ENCODE data around the gene UNG.
"Not testable (repeated sequence)": the region's sequence is repeated elsewhere in the genome, so short reads cannot be mapped to it uniquely, and the experiment has no call there.

Gene UNG

DNA sequence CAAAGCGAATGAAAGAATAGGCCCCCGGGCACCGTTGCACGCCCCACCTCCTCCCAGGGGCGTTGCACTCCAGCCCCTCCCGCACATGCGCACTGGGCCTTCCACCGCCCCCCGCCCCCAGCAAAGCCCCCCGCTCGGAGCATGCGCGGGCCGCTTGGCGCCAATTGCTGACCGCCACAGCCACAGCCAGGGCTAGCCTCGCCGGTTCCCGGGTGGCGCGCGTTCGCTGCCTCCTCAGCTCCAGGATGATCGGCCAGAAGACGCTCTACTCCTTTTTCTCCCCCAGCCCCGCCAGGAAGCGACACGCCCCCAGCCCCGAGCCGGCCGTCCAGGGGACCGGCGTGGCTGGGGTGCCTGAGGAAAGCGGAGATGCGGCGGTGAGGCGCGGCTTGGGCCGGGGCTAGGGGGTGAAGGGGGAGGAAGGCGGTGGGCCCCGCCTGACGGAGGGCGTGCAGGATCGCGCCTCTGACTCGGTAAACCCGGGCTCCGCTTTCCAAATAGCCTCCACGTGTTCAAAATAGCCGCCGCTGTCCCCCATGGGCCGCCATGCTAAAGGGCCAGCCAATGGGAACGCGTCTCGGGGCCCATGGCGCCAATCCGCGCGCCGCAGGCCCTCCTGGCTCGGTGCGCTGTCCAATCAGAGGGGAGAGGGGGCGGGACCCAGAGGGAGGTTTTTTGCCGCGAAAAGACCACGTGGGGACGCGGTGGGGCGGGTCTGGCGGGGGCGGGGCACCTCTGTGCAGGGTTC lies at the start of gene UNG:
Gene UNG (plus strand): TSS at position 163 of the 748 bp plus-strand sequence. CDS start 83 bp downstream, at position 246.
- DNase-seq = peak; percentile 84

DNA sequence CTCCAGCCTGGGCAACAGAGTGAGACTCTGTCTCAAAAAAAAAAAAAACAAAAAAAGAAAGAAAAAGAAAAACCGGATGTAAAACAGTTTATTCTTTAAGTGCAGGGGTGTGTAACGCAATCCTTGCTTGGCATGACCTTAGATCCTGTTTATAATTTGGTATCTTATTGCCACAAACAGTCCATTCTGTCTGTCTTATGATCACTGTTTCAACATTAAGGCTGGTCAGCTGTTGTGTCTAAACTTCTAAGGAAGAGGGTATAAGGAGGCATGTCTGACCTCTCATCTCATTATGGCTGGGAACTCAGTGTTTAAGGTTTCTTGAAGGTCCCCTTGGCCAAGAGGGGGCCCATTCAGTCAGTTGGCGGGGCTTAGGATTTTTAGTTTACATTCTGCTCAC lies 48.7 kb upstream of the UNG start:
- DNase-seq = not testable (repeated sequence)

DNA sequence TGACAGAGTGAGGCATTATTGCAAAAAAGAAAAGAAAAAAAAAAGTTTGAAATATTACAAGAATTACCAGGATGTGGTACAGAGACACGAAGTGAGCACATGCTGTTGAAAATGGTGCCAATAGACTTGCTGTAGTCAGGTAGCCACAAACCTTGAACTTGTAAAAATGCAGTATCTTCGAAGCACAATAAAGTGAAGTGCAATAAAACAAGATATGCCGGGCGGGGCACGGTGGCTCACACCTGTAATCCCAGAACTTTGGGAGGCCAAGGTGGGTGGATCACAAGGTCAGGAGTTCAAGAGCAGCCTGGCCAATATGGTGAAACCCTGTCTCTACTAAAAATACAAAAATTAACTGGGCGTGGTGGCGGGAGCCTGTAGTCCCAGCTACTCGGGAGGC lies 47.6 kb upstream of the UNG start:
- DNase-seq = not testable (repeated sequence)

GRCh38 chr12:109052097-109052413 lies 45.3 kb upstream of the UNG start:
- no peak for DNase-seq

- DNase-seq = peak; percentile 71
These were observed 44.7 kb upstream of the UNG start, which contains the start of gene USP30 for GRCh38 chr12:109052414-109053323. Gene USP30 (plus strand): TSS chr12:109052576. CDS start chr12:109052679, 103 bp downstream.

GRCh38 chr12:109053382-109054123 lies 43.8 kb upstream of the UNG start:
- no peak for DNase-seq

- DNase-seq = not testable (repeated sequence)
These were observed 43.3 kb upstream of the UNG start for GRCh38 chr12:109054124-109054513.

DNA sequence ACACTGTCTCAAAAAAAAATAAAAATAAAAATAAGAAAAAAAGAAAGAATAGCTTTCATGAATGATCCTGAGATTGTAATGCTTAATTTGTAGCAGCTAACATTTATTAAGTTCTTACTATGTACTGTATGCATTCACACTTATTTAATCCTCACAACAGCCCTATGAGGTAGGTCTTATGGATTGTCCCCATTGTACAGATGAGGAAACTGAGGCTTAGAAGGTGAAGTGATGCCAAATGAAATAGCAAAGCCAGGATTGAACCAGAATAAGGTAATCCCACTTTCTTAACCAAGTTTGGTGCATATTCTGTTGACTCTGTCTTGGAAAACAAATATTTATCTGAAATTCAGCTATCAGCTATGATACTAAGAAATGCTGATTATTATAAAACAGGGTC lies 42.9 kb upstream of the UNG start:
- DNase-seq = no peak

DNA sequence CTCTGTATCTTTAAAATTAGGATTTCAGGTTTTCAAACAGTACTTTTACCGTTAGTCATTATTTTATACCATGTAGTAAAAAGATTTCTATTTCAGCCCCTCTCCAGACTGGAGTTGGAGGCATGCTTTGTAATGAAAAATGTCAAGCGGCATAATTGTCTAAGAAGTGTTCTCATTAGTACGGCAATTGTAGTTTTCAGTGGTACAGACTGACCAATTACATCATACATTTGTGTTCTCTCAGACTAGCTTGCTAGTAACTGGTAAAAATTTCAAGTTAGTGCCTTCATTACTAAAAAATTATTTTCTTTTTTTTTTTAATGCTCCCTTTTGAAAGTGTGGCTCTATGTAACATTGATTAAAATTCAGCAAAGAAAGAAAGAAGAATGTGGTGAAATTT lies 40.5 kb upstream of the UNG start:
- no peak for DNase-seq

DNA sequence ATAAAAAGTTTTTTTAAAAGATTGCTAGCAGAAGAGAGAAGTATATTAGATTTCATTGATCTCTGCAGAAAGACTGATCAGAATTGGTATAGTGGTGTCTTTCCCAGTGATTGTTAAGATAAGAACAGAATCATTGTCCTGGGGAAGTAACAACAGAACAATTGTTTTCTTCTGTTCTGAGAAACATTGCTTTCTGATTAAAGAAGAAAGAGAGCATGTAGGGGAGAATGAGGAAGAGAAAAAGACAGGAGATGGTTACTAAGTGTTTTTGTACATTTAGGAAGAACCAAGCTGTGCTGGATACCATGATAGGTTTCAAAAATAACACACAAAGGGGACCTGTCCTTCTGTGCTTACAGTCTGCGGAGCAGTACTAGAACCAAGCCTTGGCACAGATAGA lies 40.0 kb upstream of the UNG start:
- no peak for DNase-seq

- DNase-seq = no peak
These were observed 38.6 kb upstream of the UNG start for GRCh38 chr12:109058773-109059172.

DNA sequence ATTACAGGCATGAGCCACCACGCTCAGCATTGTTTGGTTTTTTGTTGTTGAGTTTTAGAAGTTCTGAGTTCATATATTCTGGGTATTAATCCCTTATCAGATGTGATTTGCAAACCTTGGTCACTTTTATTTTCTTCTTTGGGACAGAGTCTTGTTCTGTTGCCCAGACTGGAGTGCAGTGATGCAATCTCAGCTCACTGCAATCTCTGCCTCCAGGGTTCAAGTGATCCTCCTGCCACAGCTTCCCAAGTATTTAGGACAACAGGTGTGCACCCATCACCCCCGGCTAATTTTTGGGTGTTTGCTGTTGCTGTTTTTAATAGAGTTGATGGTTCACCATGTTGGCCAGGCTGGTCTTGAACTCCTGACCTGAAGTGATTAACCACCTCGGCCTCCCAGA lies 33.3 kb upstream of the UNG start:
- DNase-seq = no peak

DNA sequence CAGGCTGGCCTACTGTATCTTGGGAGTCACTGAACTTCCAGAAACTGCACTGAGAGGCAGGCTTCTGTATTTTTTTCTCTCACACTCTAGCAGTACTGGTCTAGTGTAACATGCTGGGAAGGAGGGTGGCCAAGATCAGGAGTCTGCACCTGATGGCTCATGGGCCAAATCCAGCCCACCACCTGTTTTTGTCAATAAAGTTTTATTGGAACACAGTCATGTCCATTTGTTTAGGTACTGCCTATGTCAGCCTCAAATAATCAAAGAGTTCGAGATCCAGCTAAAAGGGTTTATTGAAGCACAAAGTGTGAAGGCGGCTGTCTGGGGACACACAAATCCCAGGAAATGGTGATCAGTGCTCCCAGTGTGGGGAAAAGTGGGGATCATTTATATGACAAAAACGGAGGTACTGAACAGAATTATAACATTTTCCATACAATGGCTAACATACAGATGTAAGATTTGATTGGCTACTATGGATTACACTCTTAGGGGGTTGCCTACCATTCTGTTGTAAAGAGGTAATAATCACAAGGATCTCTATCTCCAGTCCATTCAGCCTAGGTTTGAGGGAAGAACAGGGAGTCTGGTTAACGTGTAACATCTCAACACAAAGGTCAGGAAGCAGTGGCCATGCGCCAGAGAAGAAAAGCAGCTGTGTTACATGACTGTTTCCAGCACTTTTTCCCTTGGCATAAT lies 32.1 kb upstream of the UNG start:
- DNase-seq = no peak

GRCh38 chr12:109065853-109066193 lies 31.6 kb upstream of the UNG start:
- no peak for DNase-seq

DNA sequence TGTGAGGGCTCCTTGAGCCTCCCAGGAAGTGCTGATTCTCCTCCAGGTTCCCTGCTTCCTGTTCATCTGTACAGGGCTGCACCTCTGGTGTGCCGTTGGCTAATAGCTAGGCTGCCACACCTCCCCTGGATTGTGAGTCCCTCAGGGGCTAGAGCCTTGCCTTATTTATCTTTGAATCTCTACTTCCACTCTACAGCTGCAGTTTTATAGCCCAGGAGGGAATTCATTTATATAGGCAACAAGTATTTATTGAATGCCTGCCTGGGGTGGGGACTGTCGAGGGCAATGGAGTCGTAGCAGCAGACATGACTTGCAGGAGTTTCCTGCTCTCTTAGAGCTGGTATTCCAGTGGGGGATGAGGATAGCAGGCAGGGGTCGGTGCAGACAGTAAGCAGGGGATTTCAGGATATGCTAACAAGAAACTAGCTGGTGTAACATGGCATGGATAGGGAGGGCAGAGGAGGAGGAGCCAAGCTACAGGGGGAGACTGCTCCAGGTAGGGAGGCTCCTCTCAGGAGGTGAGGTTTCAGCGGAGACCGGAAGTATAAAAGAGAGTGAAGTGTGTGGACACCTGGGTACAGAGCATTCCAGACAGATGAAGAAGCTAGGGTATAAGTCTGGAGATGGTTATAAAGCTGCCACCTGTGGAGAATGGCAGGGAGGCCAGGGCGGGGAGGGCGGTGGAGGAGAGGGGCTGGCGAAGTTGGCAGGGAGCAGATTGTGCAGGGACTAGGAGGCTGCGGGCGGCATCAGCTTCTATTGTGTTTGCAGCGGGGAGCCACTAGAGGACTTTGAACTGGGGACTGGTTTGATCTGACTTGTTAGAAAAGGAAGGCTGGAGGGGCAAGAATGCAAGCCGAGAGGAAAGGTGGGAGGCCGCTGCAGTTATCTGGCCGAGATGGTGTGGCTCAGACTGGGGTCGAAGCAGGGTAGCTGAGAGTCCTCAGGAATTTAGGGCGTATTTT lies 27.8 kb upstream of the UNG start:
- no peak for DNase-seq

DNA sequence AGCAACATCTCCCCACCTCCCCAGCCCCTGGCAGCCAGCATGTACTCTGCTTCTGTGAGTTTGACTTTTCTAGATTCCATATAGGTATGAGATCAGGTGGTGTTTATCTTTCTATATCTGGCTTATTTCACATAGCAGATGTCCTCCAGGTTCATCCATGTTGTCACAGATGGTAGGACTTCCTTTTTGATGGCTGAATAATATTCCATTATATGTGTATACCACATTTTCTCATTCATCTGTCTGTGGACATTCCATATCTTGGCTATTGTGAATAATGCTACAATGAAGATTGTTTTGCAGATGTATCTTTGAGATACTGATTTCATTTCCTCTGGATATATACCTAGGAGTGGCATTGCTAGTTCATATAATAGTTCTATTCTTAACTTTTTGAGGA lies 22.5 kb upstream of the UNG start:
- no peak for DNase-seq

- no peak for DNase-seq
These were observed 14.6 kb upstream of the UNG start for GRCh38 chr12:109082751-109083150.

GRCh38 chr12:109084425-109084824 lies 13.0 kb upstream of the UNG start:
- no peak for DNase-seq

- no peak for DNase-seq
These were observed 11.8 kb upstream of the UNG start for GRCh38 chr12:109085590-109085989.

DNA sequence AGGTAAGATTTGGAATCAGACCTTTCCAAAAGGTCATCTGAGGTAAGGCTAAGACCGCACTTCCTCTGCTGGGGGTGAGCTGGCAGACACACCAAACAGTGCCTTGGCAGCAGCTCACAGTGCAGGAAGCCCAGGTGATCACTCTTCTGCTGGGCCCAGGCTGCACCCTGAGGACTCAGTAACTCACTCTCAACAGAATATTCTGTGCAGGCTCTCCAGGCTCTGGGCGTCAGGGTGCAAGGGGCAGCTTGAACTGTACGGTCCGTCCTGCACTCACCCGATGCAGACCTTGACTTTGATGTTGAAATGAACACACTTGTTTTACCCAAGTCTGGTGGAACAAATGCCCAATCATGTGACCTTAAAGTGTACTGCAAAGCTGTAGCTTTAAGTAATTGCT lies 10.1 kb upstream of the UNG start:
- no peak for DNase-seq

DNA sequence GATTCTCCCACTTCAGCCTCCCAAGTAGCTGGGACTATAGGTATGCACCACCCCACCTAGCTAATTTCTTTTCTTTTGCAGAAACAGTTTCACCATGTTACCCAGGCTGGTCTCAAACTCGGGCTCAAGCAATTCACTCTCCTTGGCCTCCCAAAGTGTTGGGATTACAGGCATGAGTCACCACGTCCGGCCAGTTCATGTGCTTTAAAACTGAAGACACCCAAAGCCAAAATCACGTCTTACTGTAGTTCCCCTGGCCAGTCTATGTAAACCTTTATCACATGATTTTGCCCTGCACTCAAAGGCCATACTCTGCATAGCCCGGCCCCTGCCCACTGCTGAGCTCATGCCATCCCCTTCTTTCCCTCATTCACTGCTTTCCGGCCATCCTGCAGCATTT lies 8.6 kb upstream of the UNG start:
- DNase-seq = no peak

DNA sequence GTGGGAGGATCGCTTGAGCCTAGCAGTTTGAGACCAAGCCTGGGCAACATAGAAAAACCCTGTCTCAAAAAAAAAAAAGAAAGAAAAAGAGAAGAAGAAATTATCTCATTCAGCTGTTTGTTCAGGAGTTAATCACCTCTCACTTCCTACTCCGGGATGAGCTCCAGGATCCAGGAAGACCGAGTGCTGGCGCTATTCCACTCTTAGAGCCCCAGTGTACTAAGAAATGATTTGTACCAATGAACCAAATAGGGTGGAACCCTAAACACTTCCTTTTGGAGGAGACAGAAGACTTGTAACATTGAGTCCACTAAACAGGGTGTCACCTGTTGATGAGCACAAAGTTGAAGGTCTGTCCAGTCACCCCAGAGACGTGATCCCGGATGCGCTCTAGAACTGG lies 7.7 kb upstream of the UNG start:
- DNase-seq = no peak
